ENCODE data around the gene EFS. TPM values are rescaled to one million over a fixed set of nuclear protein-coding genes. Genes with fewer than 3 reads are reported as not detected.

The EFS gene
- total and polyA plus RNA-seq, 2 of the 8 experiments (the other 6 are each of a cell fraction or from before 2014, with no cell fraction given), result 27.8 to 28.6 TPM

- TF ChIP-seq GTF2F1 (IDR thresholded peaks at IDR 0.05; ENCODE audit: borderline replicate concordance, low read depth, low read length) (no peak), RFX5 (IDR thresholded peaks at IDR 0.05; ENCODE audit: borderline replicate concordance, low read depth, low read length) (no peak), ZNF274 (IDR thresholded peaks at IDR 0.05; ENCODE audit: borderline replicate concordance, extremely low read depth, low read length) (no peak)
These were observed 16.7 kb downstream of the EFS start (continued) for GRCh38 chr14:23348297-23348655.
